Small intestine (tissue), 7 donors: ENCODE data around the gene TM7SF3. TPM values are rescaled to one million over a fixed set of nuclear protein-coding genes. Genes with fewer than 3 reads are reported as not detected.

ENCODE experiments used
- DNase-seq, 2 donors: peaks; one replicate each; pipeline versions ENCODE4 v3.0.0 to v3.0.0-alpha.2; 2013
- FAIRE-seq: peaks from 2 replicates; lab custom pipeline; 2012; peaks lifted over from hg19 to GRCh38; lab: Jason Lieb, UNC
- H3K27ac ChIP-seq, 3 donors: one replicate each; pipeline ENCODE4 v1.5.1; 2013; ENCODE audit warnings: low read length in 2 of 3, mild to moderate bottlenecking in 2 of 3, control low read depth in 1 of 3, inconsistent platforms in 1 of 3, low read depth in 1 of 3, moderate library complexity in 1 of 3
- H3K27me3 ChIP-seq, 3 donors: one replicate each; pipeline ENCODE4 v1.6.1; 2013; ENCODE audit warnings: low read length in 3 of 3, inconsistent platforms in 1 of 3; ENCODE audit not compliant: control insufficient read depth in 3 of 3, insufficient read depth in 3 of 3
- H3K36me3 ChIP-seq, 3 donors: one replicate each; pipeline ENCODE4 v1.6.1; 2013; ENCODE audit warnings: low read length in 3 of 3, inconsistent platforms in 1 of 3, low read depth in 1 of 3, mild to moderate bottlenecking in 1 of 3, moderate library complexity in 1 of 3; ENCODE audit not compliant: control insufficient read depth in 3 of 3, insufficient read depth in 2 of 3
- H3K4me1 ChIP-seq, 3 donors: one replicate each; pipeline ENCODE4 v1.6.1; 2013; ENCODE audit warnings: low read length in 2 of 3, inconsistent platforms in 1 of 3, low read depth in 1 of 3, mild to moderate bottlenecking in 1 of 3, moderate library complexity in 1 of 3; ENCODE audit not compliant: control insufficient read depth in 3 of 3, insufficient read depth in 2 of 3
- H3K4me3 ChIP-seq, 3 donors: one replicate each; pipeline ENCODE4 v1.5.1; 2013; ENCODE audit warnings: low read length in 3 of 3, control low read depth in 1 of 3, inconsistent platforms in 1 of 3, low read depth in 1 of 3, mild to moderate bottlenecking in 1 of 3, moderate library complexity in 1 of 3
- H3K9me3 ChIP-seq, 2 donors: one replicate each; pipeline ENCODE4 v1.6.1; 2013; ENCODE audit warnings: low read depth in 1 of 2, low read length in 1 of 2; ENCODE audit not compliant: control insufficient read depth in 2 of 2, insufficient read depth in 1 of 2
- WGBS, 3 donors: extraction: QIAGEN DNeasy Blood & Tissue Kit; methylation state at CpG; one replicate each; pipeline ENCODE4 v1.1.7; 2013; 5-methylcytosine and 5-hydroxymethylcytosine counted together
- polyA plus RNA-seq, 4 donors: library from polyadenylated mRNA; stranded (reverse) in 3 of 4; unstranded in 1 of 4; fragments of 200-250 nt in 3 of 4; fragments of 120-200 nt in 1 of 4; gene quantifications; one replicate each; pipeline versions ENCODE4 v1.2.1 to v1.2.3, GENCODE V29; 2013
- donor health status: healthy with polysubstance abuse.
- donor health status: control.
- donor health status: control.
- donor health status: Bipolar disorder and iron deficiency.
- donor health status: healthy.

The TM7SF3 gene
- polyA plus RNA-seq, 4 donors = 9.2 to 65.7 (median 30.7) TPM

DNA sequence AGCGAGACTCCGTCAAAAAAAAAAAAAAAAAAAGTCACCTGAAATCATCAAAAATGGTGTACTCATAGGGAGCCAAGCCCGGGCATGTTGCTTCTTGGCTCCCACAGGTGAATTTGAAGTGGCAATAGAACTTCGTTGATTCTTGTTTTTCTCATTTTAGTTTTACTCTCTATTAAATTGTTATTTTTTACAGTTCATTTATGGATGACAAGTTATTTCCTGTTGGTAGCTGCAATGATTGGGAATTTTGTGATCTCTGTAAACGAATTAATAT is 1.3 kb downstream of the TM7SF3 start:
- H3K9me3 ChIP-seq = no peaks in the 10 kb centered on the region
- DNase-seq (no peak), FAIRE-seq (no peak)
- H3K4me1 ChIP-seq = peaks cover 0 to 22% (median 5%) of the 10 kb centered on the region in 3 donors
- H3K27ac ChIP-seq = no peak overlapping the region
- H3K36me3 ChIP-seq = no peaks in the 10 kb centered on the region
- WGBS, 3 donors = 58 to 62% (median 61%) methylated on average over 5 of the region's 5 CpGs
- H3K4me3 ChIP-seq = no peak overlapping the region
- H3K27me3 ChIP-seq = no peaks in the 10 kb centered on the region

DNA sequence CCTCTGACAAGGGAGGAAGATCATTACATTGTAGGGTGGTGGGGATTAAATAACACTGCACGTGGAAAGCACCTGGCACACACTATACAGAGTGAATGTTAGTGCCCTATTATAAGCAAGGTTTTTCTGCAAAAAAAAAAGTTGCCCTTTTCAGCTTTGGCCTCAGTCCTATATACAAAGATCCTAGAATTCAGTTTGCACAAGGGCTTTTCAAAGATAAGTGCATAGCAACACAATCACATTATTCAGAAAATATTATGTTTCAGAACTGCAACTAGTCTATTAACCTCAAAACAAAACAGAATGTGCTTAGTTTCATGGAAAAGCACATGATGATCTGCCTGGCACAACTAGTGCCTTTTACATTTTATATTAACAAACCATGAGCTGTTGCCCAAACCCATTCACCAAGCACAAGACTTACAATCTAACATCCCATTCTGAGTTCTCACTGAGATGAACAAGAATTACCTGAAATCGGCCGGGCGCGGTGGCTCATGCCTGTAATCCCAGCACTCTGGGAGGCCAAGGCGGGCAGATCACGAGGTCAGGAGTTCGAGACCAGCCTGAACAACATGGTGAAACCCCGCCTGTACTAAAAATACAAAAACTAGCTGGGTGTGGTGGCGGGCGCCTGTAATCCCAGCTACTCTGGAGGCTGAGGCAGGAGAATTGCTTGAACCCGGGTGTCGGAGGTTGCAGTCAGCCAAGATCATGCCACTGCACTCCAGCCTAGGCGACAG is 1.8 kb downstream of the TM7SF3 start:
- Histone ChIP-seq H3K4me1 (peaks cover 0 to 22% (median 5%) of the 10 kb centered on the region in 3 donors), H3K27me3 (no peaks in the 10 kb centered on the region), H3K9me3 (no peaks in the 10 kb centered on the region), H3K36me3 (no peaks in the 10 kb centered on the region), H3K4me3 (no peak overlapping the region), H3K27ac (peak overlapping the region in 1 of 3 donors; percentile 52)
- DNase-seq (peak in 1 of 2 donors; percentile 57), FAIRE-seq (no peak)
- 73 to 82% (median 75%) methylated on average over 14 of the region's 14 CpGs for WGBS, 3 donors

DNA sequence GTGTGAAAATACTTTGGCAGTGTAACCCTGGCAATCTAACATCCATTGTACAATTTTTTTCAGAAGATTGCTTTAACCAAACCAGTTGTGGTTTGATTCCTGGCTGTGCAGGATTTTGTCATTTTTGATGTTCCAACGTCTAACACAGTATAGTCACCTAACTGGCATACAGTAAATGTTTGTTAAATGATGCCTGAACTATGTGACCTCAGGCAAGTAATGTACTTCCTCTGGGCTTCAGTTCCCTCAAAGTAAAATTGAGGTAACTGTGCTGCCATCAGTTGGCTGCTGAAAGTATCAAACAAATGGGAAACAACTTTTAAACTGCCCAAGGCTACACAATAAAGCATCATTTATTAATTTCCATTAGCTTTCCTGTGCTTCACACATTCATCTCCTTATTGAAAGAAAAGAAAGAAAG is 4.3 kb downstream of the TM7SF3 start:
- H3K4me3 ChIP-seq = no peak overlapping the region
- WGBS, 3 donors = 30 to 45% (median 37%) methylated on average over 1 of the region's 1 CpG
- FAIRE-seq = no peak
- peaks cover 0 to 12% (median 0%) of the 10 kb centered on the region in 3 donors for H3K4me1 ChIP-seq
- no peaks in the 10 kb centered on the region for H3K27me3 ChIP-seq
- DNase-seq = no peak
- H3K27ac ChIP-seq = no peak overlapping the region
- no peaks in the 10 kb centered on the region for H3K9me3 ChIP-seq
- H3K36me3 ChIP-seq = no peaks in the 10 kb centered on the region

DNA sequence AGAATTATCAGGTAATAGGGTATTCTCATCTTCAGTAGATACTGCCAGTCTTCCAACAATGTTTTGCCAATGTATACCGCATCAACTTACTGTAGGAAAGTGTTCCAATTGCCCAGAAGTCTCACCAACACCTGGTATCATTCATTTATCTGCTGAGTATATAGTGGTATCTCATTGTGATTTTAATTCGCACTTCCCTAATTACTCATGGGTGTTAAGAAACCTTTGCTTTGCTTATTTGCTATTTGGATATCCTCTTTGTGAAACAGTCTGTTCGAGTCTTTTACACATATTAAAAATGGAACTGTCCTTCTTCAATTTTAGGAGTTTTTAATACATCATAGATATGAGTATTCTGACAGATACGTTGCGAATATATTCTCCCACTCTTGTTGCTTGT is 6.1 kb downstream of the TM7SF3 start:
- WGBS, 3 donors = 87 to 92% (median 91%) methylated on average over 5 of the region's 5 CpGs
- no peak overlapping the region for H3K27ac ChIP-seq
- no peaks in the 10 kb centered on the region for H3K9me3 ChIP-seq
- no peak overlapping the region for H3K4me3 ChIP-seq
- peaks cover 0 to 9% (median 0%) of the 10 kb centered on the region in 3 donors for H3K4me1 ChIP-seq
- no peak for DNase-seq
- no peaks in the 10 kb centered on the region for H3K36me3 ChIP-seq
- FAIRE-seq = no peak
- no peaks in the 10 kb centered on the region for H3K27me3 ChIP-seq

DNA sequence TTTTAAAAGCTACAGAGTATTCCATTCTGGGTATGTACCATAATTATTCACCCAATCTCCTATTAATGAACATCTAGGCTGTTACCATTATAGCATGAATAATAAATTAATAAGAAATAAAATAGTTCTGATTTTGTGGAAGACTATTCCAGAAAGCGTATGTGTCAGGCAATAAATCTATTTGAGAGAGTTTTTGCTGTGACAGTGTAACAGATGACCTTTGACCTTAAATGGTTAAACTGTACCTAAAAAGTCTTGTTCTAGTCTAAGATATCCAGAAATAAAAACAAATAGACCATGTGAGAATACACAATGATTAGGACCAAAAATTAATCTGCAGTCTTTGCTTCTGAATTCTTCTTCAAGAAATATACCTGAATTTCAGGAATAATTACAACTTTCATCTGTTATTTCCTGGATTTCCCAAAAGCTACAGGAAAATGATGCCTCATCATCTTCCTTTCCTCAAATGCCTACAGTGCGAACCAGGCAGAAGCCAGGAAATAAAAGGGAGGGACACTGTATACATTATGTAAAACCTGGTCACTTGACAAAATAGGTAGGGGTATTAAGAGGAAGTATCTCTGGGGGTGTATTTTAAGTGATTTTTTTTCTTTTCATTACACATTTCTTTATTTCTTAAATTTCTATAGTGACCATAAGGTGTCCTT is 7.3 kb downstream of the TM7SF3 start:
- Histone ChIP-seq H3K4me1 (no peaks in the 10 kb centered on the region), H3K27me3 (no peaks in the 10 kb centered on the region), H3K27ac (no peak overlapping the region), H3K4me3 (no peak overlapping the region), H3K9me3 (no peaks in the 10 kb centered on the region), H3K36me3 (peaks cover 0 to 3% (median 0%) of the 10 kb centered on the region in 3 donors)
- DNase-seq = peak in 1 of 2 donors; percentile 31
- WGBS, 3 donors = 32 to 75% (median 50%) methylated on average over 2 of the region's 2 CpGs
- no peak for FAIRE-seq

DNA sequence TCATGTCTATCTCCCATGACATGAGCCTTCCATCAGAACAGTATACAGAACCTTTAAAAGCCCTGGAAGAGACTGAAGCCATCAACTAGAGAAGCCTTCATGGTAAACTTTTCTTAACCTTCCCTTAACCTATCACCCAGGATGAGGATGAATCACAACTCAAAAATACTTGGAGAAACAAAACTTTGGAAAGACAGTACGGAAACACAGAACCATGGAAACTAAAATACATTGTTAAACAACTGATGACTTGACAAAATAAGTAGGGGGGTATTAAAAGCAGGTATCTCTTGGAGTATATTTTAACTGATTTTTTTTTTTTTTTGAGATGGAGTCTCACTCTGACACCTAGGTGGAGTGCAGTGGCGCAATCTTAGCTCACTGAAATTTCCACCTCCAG is 8.7 kb downstream of the TM7SF3 start:
- DNase-seq (no peak), FAIRE-seq (no peak)
- Histone ChIP-seq H3K4me1 (no peaks in the 10 kb centered on the region), H3K4me3 (no peak overlapping the region), H3K9me3 (no peaks in the 10 kb centered on the region), H3K27ac (no peak overlapping the region), H3K36me3 (peaks cover 0 to 6% (median 0%) of the 10 kb centered on the region in 3 donors), H3K27me3 (no peaks in the 10 kb centered on the region)
- 93 to 97% (median 96%) methylated on average over 2 of the region's 2 CpGs for WGBS, 3 donors

DNA sequence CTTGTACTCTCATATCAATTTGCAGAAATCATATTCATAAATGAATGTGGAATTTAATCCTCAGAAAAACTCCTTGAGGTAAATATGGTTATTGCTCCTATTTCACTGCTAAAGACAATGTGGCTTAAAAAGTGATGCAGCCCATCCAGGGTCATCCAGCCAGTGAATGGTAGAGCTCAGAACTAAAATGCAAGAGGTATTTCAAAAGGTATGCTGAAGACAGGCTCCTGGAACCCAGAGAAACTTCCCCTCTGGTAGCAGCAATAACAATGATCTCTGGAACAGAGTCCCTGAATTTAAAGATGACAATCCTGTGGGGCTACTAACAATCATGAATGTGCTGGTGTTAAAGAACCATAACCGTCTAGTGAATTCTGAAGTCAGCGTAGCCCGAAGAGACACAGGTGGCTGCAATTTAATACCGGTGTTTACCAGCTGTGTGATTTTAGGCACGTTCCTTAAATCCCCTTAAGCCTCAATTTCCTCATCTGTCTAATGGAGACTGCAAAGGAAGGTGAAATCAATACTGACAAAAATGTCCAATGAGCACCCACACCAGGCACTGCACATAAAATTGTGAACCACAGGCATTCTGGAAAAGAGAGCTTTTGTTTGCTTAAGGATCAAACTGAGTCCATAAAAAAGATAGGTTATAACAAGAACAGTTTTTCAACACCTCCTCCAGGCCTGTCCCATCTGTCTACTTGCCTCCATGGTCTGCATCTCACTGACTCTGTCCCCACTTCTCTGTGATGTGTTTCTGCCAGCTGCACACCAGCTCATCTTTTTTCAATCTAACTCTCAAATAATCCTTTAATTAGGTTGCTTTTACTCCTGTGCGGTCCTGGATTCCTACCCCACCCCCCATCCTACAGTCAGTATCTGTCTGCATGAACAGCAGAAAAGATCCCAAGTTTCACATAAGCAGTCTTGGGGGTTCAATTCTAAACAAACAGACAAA is 10.5 kb downstream of the TM7SF3 start:
- Histone ChIP-seq H3K4me3 (no peak overlapping the region), H3K27ac (no peak overlapping the region), H3K4me1 (no peaks in the 10 kb centered on the region), H3K27me3 (no peaks in the 10 kb centered on the region), H3K9me3 (no peaks in the 10 kb centered on the region), H3K36me3 (peaks cover 0 to 8% (median 3%) of the 10 kb centered on the region in 3 donors)
- DNase-seq = no peak
- 82 to 88% (median 85%) methylated on average over 6 of the region's 6 CpGs for WGBS, 3 donors
- FAIRE-seq = no peak

DNA sequence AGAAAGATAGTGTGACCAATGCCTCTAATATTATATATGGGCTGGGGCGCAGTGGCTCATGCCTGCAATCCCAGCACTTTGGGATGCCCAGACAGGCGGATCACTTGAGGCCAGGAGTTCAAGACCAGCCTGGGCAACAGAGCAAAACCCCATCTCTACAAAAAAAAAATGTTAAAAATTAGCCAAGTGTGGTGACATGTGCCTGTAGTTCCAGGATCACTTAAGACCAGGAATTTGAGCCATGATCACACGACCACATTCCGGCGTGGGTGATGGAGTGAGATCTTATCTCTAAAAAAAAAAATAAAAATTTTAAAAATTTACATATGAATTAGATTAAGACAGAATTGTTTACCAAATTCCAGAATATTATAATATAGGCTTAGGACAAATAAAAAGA is 12.0 kb downstream of the TM7SF3 start:
- no peak overlapping the region for H3K27ac ChIP-seq
- H3K4me1 ChIP-seq = no peaks in the 10 kb centered on the region
- no peaks in the 10 kb centered on the region for H3K9me3 ChIP-seq
- no peak for DNase-seq
- FAIRE-seq = no peak
- no peaks in the 10 kb centered on the region for H3K27me3 ChIP-seq
- 84 to 97% (median 86%) methylated on average over 5 of the region's 5 CpGs for WGBS, 3 donors
- peaks cover 0 to 12% (median 3%) of the 10 kb centered on the region in 3 donors for H3K36me3 ChIP-seq
- H3K4me3 ChIP-seq = no peak overlapping the region
